HepG2 (cell line): Measurements from ENCODE around the gene PIM1. TPM values are rescaled to one million over a fixed set of nuclear protein-coding genes. Genes with fewer than 3 reads are reported as not detected.
A peak's percentile ranks its signal among the peaks of the same experiment; 100 is the strongest.

Experiments
- ATAC-seq: fragments of 200-7000 bp; cut with Tn5 transposase; 3 replicates; pipeline ENCODE4 v1.9.1; 2020; ENCODE audit warnings: mild to moderate bottlenecking, moderate library complexity
- BruUV-seq: library from RNA; stranded (reverse); fragments of 400-500 nt; replicated peaks from 2 replicates; lab custom pipeline; 2021; lab: Mats Ljungman, UMichigan
- CTCF ChIA-PET: fragments of 300-600 bp; formaldehyde crosslinking; extraction: SDS; loops from one replicate; lab custom pipeline; 2021; ENCODE audit warnings: low total read pairs, inconsistent platforms, low intra/inter-chr PET ratio; lab: Yijun Ruan, JAX
- POLR2A ChIA-PET: fragments of 350-600 bp; sonication (Branson Sonifier 250); formaldehyde crosslinking; loops from one replicate; lab custom pipeline; 2020; ENCODE audit warnings: antibody characterized with exemption, inconsistent platforms; lab: Yijun Ruan, JAX
- DNase-seq: peaks from one replicate; pipeline ENCODE4 v3.0.0-alpha.2; 2015; ENCODE audit warnings: low spot score
- FAIRE-seq: peaks from 3 replicates; lab custom pipeline; 2011; peaks lifted over from hg19 to GRCh38; lab: Jason Lieb, UNC
- H2AFZ ChIP-seq: one replicate; pipeline ENCODE4 v1.6.1; 2011; ENCODE audit warnings: low read length, inconsistent platforms
- H3K27ac ChIP-seq: fragments of 300-600 bp; 3 replicates; pipeline ENCODE4 v1.8.0; 2011; ENCODE audit warnings: mixed run types, mild to moderate bottlenecking, mixed read lengths, low read length, inconsistent platforms; ENCODE audit not compliant: insufficient read depth; ENCODE audit errors: extremely low read length
- H3K27me3 ChIP-seq, 2 experiments: fragments of 200-600 bp in 1 of 2; 2 replicates in 1 of 2; 3 replicates in 1 of 2; pipeline versions ENCODE4 v1.6.0 to v1.8.0; 2011; ENCODE audit warnings: low read length in 2 of 2, mild to moderate bottlenecking in 2 of 2, moderate library complexity in 2 of 2, inconsistent platforms in 1 of 2; ENCODE audit not compliant: insufficient read depth in 2 of 2, control insufficient read depth in 1 of 2
- H3K36me3 ChIP-seq, 2 experiments: fragments of 200-600 bp in 1 of 2; replicated peaks in 1 of 2; 2 replicates in 1 of 2; 3 replicates in 1 of 2; pipeline versions ENCODE4 v1.5.1 to v1.8.0; 2011; ENCODE audit warnings: low read length in 2 of 2, inconsistent platforms in 1 of 2; ENCODE audit not compliant: insufficient read depth in 2 of 2, control insufficient read depth in 1 of 2
- H3K4me1 ChIP-seq: 2 replicates; pipeline ENCODE4 v1.5.1; 2012; ENCODE audit warnings: low read length, inconsistent platforms; ENCODE audit not compliant: insufficient read depth
- H3K4me2 ChIP-seq: 2 replicates; pipeline ENCODE4 v1.6.0; 2011; ENCODE audit warnings: low read depth, low read length, inconsistent platforms
- H3K4me3 ChIP-seq, 3 experiments: fragments of 200-600 bp in 1 of 3; sonication (generic), shearing (Covaris generic) in 1 of 3; replicated peaks in 1 of 3; 2 replicates each; pipeline ENCODE4 v1.5.1; 2011 to 2016; ENCODE audit warnings: low read length in 3 of 3, inconsistent platforms in 2 of 3, low read depth in 2 of 3, mild to moderate bottlenecking in 2 of 3, control low read depth in 1 of 3, mixed read lengths in 1 of 3; ENCODE audit not compliant: insufficient read depth in 1 of 3
- H3K79me2 ChIP-seq: one replicate; pipeline ENCODE4 v1.6.1; 2011; ENCODE audit warnings: low read length, inconsistent platforms; ENCODE audit not compliant: insufficient read depth
- H3K9ac ChIP-seq: 2 replicates; pipeline ENCODE4 v1.6.0; 2011; ENCODE audit warnings: mild to moderate bottlenecking, low read depth, low read length, inconsistent platforms; ENCODE audit not compliant: insufficient read depth
- H3K9me3 ChIP-seq: 2 replicates; pipeline ENCODE4 v1.5.1; 2012; ENCODE audit warnings: mild to moderate bottlenecking, low read length
- H4K20me1 ChIP-seq: 2 replicates; pipeline ENCODE4 v1.6.0; 2011; ENCODE audit warnings: inconsistent platforms, mild to moderate bottlenecking, low read length, moderate library complexity; ENCODE audit not compliant: insufficient read depth
- ESRRA ChIP-seq: sonication (generic); formaldehyde crosslinking; IDR thresholded peaks from 2 replicates; pipeline ENCODE4 v1.5.1; 2020; ENCODE audit warnings: mild to moderate bottlenecking, low read depth, missing genetic modification reagents
- EZH2 ChIP-seq: conservative IDR thresholded peaks from 2 replicates; pipeline ENCODE4 v1.6.1; 2012; ENCODE audit warnings: mild to moderate bottlenecking, low read depth, low read length, moderate library complexity
- KDM6A ChIP-seq: IDR thresholded peaks from 2 replicates; pipeline ENCODE4 v1.6.1; 2016; ENCODE audit warnings: low read depth
- MAZ ChIP-seq, 2 experiments: sonication (generic) in 1 of 2; formaldehyde crosslinking in 1 of 2; IDR thresholded peaks; 2 replicates each; pipeline versions ENCODE4 v1.5.0 to v1.6.1; 2012 to 2020; ENCODE audit warnings: low read depth in 2 of 2, mild to moderate bottlenecking in 2 of 2, borderline replicate concordance in 1 of 2, improper control_type of control experiment in 1 of 2, low read length in 1 of 2, missing genetic modification reagents in 1 of 2, moderate library complexity in 1 of 2
- NFKBIZ ChIP-seq: IDR thresholded peaks from 2 replicates; pipeline ENCODE4 v1.6.1; 2018; ENCODE audit warnings: missing genetic modification reagents, missing compliant biosample characterization
- NR2C2 ChIP-seq: sonication (generic); formaldehyde crosslinking; IDR thresholded peaks from 2 replicates; pipeline ENCODE4 v1.4.0; 2020; ENCODE audit warnings: missing genetic modification reagents, mild to moderate bottlenecking, moderate library complexity, borderline replicate concordance
- PAWR ChIP-seq: sonication (generic); formaldehyde crosslinking; IDR thresholded peaks from 2 replicates; pipeline ENCODE4 v1.4.0; 2020; ENCODE audit warnings: missing genetic modification reagents, mild to moderate bottlenecking, borderline replicate concordance
- POGZ ChIP-seq: sonication (generic); formaldehyde crosslinking; IDR thresholded peaks from 2 replicates; pipeline ENCODE4 v1.4.0; 2020; ENCODE audit warnings: mild to moderate bottlenecking, missing genetic modification reagents
- PRMT3 ChIP-seq: sonication (generic); formaldehyde crosslinking; IDR thresholded peaks from 2 replicates; pipeline ENCODE4 v1.8.1; 2022; ENCODE audit warnings: low read depth, mild to moderate bottlenecking, moderate library complexity, missing genetic modification reagents, borderline replicate concordance
- RARA ChIP-seq: IDR thresholded peaks from 2 replicates; pipeline ENCODE4 v1.6.1; 2016; ENCODE audit warnings: missing genetic modification reagents, missing compliant biosample characterization
- RERE ChIP-seq: IDR thresholded peaks from 2 replicates; pipeline ENCODE4 v1.6.1; 2016; ENCODE audit warnings: low read depth, missing genetic modification reagents, missing compliant biosample characterization
- TOPORS ChIP-seq: sonication (generic); formaldehyde crosslinking; IDR thresholded peaks from 2 replicates; pipeline ENCODE4 v1.8.0; 2023; ENCODE audit warnings: mild to moderate bottlenecking, missing genetic modification reagents
- ZNF263 ChIP-seq: sonication (generic); formaldehyde crosslinking; IDR thresholded peaks from 2 replicates; pipeline ENCODE4 v1.4.0; 2020; ENCODE audit warnings: missing genetic modification reagents
- ZNF296 ChIP-seq: sonication (generic); formaldehyde crosslinking; conservative IDR thresholded peaks from 2 replicates; pipeline ENCODE4 v1.5.0; 2020; ENCODE audit warnings: mild to moderate bottlenecking, missing genetic modification reagents
- ZNF850 ChIP-seq: sonication (generic); formaldehyde crosslinking; conservative IDR thresholded peaks from 2 replicates; pipeline ENCODE4 v1.9.0; 2021; ENCODE audit warnings: mild to moderate bottlenecking, missing genetic modification reagents
- WGBS: methylation state at CpG from one replicate; pipeline ENCODE4 v1.1.6; 2017; ENCODE audit warnings: low lambda C conversion rate; 5-methylcytosine and 5-hydroxymethylcytosine counted together
- in situ Hi-C: cut with HindIII; loops from 2 replicates; pipeline ENCODE4 v1.10.0; 2017; ENCODE audit warnings: low pct_unique_long_range_greater_than_20kb; ENCODE audit not compliant: extremely low pct_ligation_motif_present
- intact Hi-C: fragments of 100-400 bp; cut with micrococcal nuclease; formaldehyde crosslinking; loops from one replicate; pipeline ENCODE4 v1.10.0; 2022; ENCODE audit not compliant: unreplicated experiment
- polyA plus RNA-seq, 8 experiments: library from polyadenylated mRNA; depleted of rRNA in 3 of 8; stranded (reverse) in 7 of 8; unstranded in 1 of 8; fragments of >200 nt; fragmentation: Illumina TruSeq in 4 of 8; extraction: Trizol in 4 of 8; gene quantifications; 2 replicates each; pipeline versions ENCODE4 v1.2.1 to v1.2.3, GENCODE V29; 2011 to 2016; ENCODE audit warnings: low read depth in 4 of 8, missing spikeins in 1 of 8, mixed read lengths in 1 of 8; ENCODE audit not compliant: insufficient read depth in 1 of 8
- total RNA-seq, 5 experiments: library from RNA; depleted of rRNA; stranded (reverse); fragments of >200 nt; fragmentation: Illumina TruSeq; extraction: Trizol; gene quantifications; 2 replicates each; pipeline ENCODE4 v1.2.3, GENCODE V29; 2016; ENCODE audit warnings: low read depth in 1 of 5
- TF ChIP-seq, protein P1 (sequence below): sonication (generic); formaldehyde crosslinking; IDR thresholded peaks from 2 replicates; pipeline ENCODE4 v1.4.0; 2020; ENCODE audit warnings: missing genetic modification reagents; ENCODE audit errors: not compliant biosample characterization

Gene PIM1
- total and polyA plus RNA-seq, 2 of the 13 experiments (the other 11 are each of a cell fraction or from before 2014, with no cell fraction given): 29.4 to 117 TPM

GRCh38 chr6:37127961-37128862 lies 41.7 kb upstream of the PIM1 start:
- intact Hi-C loops: loop anchor here (1.0 to 5.0 kb wide), 3 partner anchors 24 to 71 kb away; no protein-coding TSS in a partner anchor
- WGBS: under 1% methylated on average over 8 of the region's 8 CpGs
- TF ChIP-seq ZNF296 (CRISPR knock-in tag) (no peak), ZNF263 (CRISPR knock-in tag) (peak; percentile 43), EZH2 (no peak), POGZ (peak; percentile 73), TOPORS (CRISPR knock-in tag) (peak; percentile 82), RARA (CRISPR knock-in tag) (peak; percentile 91), ESRRA (CRISPR knock-in tag) (peak; percentile 80), PAWR (0 out of 2 replicates have a peak, but pooled peaks have one; percentile 64), RERE (CRISPR knock-in tag) (peak; percentile 38; the same call in 1 of the 2 replicates), ZNF850 (CRISPR knock-in tag) (no peak), KDM6A (CRISPR knock-in tag) (peak; percentile 90), NR2C2 (CRISPR knock-in tag) (peak; percentile 52), PRMT3 (0 out of 2 replicates have a peak, but pooled peaks have one; percentile 52), MAZ (IDR thresholded peaks at IDR 0.05; ENCODE audit: borderline replicate concordance, low read depth, low read length) (0 out of 2 replicates have a peak, but pooled peaks have one; percentile 40), MAZ (CRISPR knock-in tag; IDR thresholded peaks at IDR 0.05; ENCODE audit: low read depth) (0 out of 2 replicates have a peak, but pooled peaks have one; percentile 2), NFKBIZ (CRISPR knock-in tag) (peak; percentile 62; the same call in 1 of the 2 replicates)
- TF ChIP-seq, protein P1, sequence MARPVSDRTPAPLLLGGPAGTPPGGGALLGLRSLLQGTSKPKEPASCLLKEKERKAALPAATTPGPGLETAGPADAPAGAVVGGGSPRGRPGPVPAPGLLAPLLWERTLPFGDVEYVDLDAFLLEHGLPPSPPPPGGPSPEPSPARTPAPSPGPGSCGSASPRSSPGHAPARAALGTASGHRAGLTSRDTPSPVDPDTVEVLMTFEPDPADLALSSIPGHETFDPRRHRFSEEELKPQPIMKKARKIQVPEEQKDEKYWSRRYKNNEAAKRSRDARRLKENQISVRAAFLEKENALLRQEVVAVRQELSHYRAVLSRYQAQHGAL (CRISPR knock-in tag): no peak

More at GRCh38 chr6:37127961-37128862, 41.7 kb upstream of the PIM1 start:
- H3K9me3 ChIP-seq: no peaks in the 10 kb centered on the region
- H2AFZ ChIP-seq: no peak overlapping the region
- no peaks in the 10 kb centered on the region for H3K36me3 ChIP-seq
- H3K27ac ChIP-seq: peak overlapping the region; percentile 95
- BruUV-seq: TSS peak; percentile 83
- H3K4me2 ChIP-seq: peak overlapping the region; percentile 79
- FAIRE-seq (peak; percentile 96), DNase-seq (peak; percentile 97), ATAC-seq (peak; percentile 89)
- in situ Hi-C loops: no loop called here
- H3K4me3 ChIP-seq: peak overlapping the region; percentile 5 to 52 (median 23); a peak in 4 of 6 replicates
- no peaks in the 10 kb centered on the region for H3K27me3 ChIP-seq
- peak overlapping the region; percentile 75 for H3K9ac ChIP-seq
- no peaks in the 10 kb centered on the region for H4K20me1 ChIP-seq
- POLR2A ChIA-PET: interaction anchor here (0.6 to 5.4 kb wide), 25 partner anchors 9 to 142 kb away, joined by 3 to 234 read pairs (median 5); partner anchors contain the start of genes MTCH1, PIM1, TBC1D22B and TMEM217
- CTCF ChIA-PET: interaction anchor here (1.9 kb wide), 1 partner anchor 44 kb away, joined by 6 read pairs; no protein-coding TSS in a partner anchor
- peaks cover 6% of the 10 kb centered on the region for H3K79me2 ChIP-seq
- H3K4me1 ChIP-seq: peaks cover 88% of the 10 kb centered on the region
